Measurements from ENCODE around the gene ESPN. TPM values are rescaled to one million over a fixed set of nuclear protein-coding genes. Genes with fewer than 3 reads are reported as not detected.
"Not testable (repeated sequence)": the region's sequence is repeated elsewhere in the genome, so short reads cannot be mapped to it uniquely, and the experiment has no call there.

Gene ESPN
- total RNA-seq, 1 experiment from 2014 or later = 9.3 TPM

DNA sequence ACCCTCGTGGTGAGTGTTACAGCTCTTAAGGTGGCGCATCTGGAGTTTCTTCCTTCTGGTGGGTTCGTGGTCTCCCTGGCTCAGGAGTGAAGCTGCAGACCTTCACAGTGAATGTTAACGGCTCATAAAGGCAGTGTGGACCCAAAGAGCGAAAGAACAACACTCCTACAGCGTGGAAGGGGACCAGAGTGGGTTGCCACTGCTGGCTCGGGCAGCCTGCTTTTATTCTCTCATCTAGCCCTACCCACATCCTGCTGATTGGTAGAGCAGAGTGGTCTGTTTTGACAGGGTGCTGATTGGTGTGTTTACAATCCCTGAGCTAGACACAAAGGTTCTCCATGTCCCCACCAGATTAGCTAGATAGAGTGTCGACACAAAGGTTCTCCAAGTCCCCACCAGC is 29.4 kb upstream of the ESPN start:
- not testable (repeated sequence) for H3K27me3 ChIP-seq (ENCODE audit: control insufficient read depth, insufficient read depth, low read length); DNase-seq; H3K4me3 ChIP-seq (ENCODE audit: insufficient read depth, low read depth, low read length); H3K36me3 ChIP-seq (replicated peaks; ENCODE audit: control insufficient read depth, insufficient read depth, low read length)

DNA sequence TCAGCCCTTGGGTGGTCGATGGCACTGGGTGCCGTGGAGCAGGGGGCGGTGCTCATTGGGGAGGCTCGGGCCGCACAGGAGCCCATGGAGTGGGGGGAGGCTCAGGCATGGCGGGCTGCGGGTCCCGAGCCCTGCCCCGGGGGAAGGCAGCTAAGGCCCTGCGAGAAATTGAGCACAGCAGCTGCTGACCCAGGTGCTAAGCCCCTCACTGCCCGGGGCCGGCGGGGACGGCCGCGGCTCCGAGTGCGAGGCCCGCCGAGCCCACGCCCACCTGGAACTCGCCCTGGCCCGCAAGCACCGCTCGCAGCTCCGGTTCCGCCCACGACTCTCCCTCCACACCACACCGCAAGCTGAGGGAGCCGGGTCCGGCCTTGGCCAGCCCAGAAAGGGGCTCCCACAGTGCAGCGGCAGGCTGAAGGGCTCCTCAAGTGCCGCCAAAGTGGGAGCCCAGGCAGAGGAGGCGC is 28.8 kb upstream of the ESPN start:
- H3K36me3 ChIP-seq (replicated peaks; ENCODE audit: control insufficient read depth, insufficient read depth, low read length); H3K4me3 ChIP-seq (ENCODE audit: insufficient read depth, low read depth, low read length); H3K27me3 ChIP-seq (ENCODE audit: control insufficient read depth, insufficient read depth, low read length); DNase-seq: not testable (repeated sequence)

DNA sequence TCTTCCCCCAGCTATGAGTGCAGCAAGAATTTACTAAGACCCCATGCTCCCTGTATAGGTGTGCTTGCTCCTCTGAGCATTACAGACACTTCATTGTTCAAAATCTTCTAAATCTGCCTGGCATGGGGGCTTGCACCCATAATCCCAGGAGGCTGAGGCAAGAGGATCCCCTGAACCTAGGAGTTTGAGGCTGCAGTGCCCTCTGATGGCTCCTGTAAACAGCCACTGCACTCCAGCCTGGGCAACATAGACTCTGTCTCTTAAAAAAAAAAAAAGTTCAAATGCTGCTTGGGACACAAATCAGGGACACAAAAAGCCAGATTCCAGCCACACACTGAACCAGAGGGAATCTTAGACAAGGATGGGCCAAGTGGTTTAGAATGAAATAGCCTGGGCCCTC is 27.6 kb upstream of the ESPN start:
- H3K4me3 ChIP-seq (ENCODE audit: insufficient read depth, low read depth, low read length) = no peak overlapping the region
- H3K27me3 ChIP-seq (ENCODE audit: control insufficient read depth, insufficient read depth, low read length) = peaks cover 2% of the 10 kb centered on the region; the same call in 1 of the 2 replicates
- no peaks in the 10 kb centered on the region for H3K36me3 ChIP-seq (replicated peaks; ENCODE audit: control insufficient read depth, insufficient read depth, low read length)
- DNase-seq = peak; percentile 15

GRCh38 chr1:6397844-6398441 is 26.6 kb upstream of the ESPN start:
- no peak overlapping the region for H3K4me3 ChIP-seq (ENCODE audit: insufficient read depth, low read depth, low read length)
- H3K27me3 ChIP-seq (ENCODE audit: control insufficient read depth, insufficient read depth, low read length) = no peaks in the 10 kb centered on the region; the same call in 1 of the 2 replicates
- H3K36me3 ChIP-seq (replicated peaks; ENCODE audit: control insufficient read depth, insufficient read depth, low read length) = no peaks in the 10 kb centered on the region
- peak; percentile 10 for DNase-seq

DNA sequence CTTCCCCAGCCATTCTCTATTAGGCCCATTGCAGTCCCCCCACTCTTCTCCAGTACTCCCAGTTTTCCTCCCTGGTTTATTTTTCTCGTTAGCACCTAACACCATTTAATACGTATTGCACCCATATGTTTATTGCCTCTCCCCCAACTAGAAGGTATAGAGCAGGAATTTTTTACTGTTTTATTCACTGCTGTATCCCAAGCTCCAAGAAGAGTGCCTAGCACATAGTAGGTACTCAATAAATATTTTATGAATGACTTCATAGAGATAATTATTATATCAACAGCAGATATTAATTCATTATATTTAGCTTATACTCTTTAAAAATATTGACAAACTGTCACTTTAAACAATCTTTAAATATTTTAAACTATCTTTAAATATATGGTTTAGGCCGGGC is 25.3 kb upstream of the ESPN start:
- DNase-seq = no peak
- Histone ChIP-seq H3K27me3 (ENCODE audit: control insufficient read depth, insufficient read depth, low read length) (no peaks in the 10 kb centered on the region; the same call in 1 of the 2 replicates), H3K36me3 (replicated peaks; ENCODE audit: control insufficient read depth, insufficient read depth, low read length) (no peaks in the 10 kb centered on the region), H3K4me3 (ENCODE audit: insufficient read depth, low read depth, low read length) (no peak overlapping the region)

GRCh38 chr1:6401673-6402072 is 22.9 kb upstream of the ESPN start:
- DNase-seq = no peak
- Histone ChIP-seq H3K4me3 (ENCODE audit: insufficient read depth, low read depth, low read length) (no peak overlapping the region), H3K27me3 (ENCODE audit: control insufficient read depth, insufficient read depth, low read length) (no peaks in the 10 kb centered on the region; the same call in 1 of the 2 replicates), H3K36me3 (replicated peaks; ENCODE audit: control insufficient read depth, insufficient read depth, low read length) (no peaks in the 10 kb centered on the region)

GRCh38 chr1:6408023-6408422 is 16.6 kb upstream of the ESPN start:
- DNase-seq = no peak
- H3K27me3 ChIP-seq (ENCODE audit: control insufficient read depth, insufficient read depth, low read length) = peaks cover 3% of the 10 kb centered on the region; the same call in 1 of the 2 replicates

GRCh38 chr1:6409053-6409452 is 15.5 kb upstream of the ESPN start:
- DNase-seq = no peak
- H3K36me3 ChIP-seq (replicated peaks; ENCODE audit: control insufficient read depth, insufficient read depth, low read length) = no peaks in the 10 kb centered on the region
- H3K4me3 ChIP-seq (ENCODE audit: insufficient read depth, low read depth, low read length) = no peak overlapping the region
- H3K27me3 ChIP-seq (ENCODE audit: control insufficient read depth, insufficient read depth, low read length) = peaks cover 5% of the 10 kb centered on the region; the same call in 1 of the 2 replicates

More at GRCh38 chr1:6408023-6408422, 16.6 kb upstream of the ESPN start:
- no peak overlapping the region for H3K4me3 ChIP-seq (ENCODE audit: insufficient read depth, low read depth, low read length)
- H3K36me3 ChIP-seq (replicated peaks; ENCODE audit: control insufficient read depth, insufficient read depth, low read length) = no peaks in the 10 kb centered on the region

DNA sequence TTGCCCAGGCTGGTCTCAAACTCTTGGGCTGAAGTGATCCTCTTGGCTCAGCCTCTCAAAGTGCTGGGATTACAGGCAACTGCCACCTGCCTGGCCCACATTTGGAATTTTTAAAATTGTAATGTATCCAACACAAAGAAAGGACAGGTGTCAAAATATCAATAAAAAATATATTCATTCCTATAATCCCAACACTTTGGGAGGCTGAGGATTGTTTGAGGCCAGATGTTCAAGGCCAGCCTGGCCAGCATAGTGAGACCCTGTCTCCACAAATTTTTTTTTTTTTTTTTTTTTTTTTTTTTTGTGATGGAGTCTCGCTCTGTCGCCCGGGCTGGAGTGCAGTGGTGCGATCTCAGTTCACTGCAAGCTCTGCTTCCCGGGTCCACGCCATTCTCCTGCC is 14.8 kb upstream of the ESPN start:
- DNase-seq = no peak
- no peak overlapping the region for H3K4me3 ChIP-seq (ENCODE audit: insufficient read depth, low read depth, low read length)
- peaks cover 10% of the 10 kb centered on the region for H3K27me3 ChIP-seq (ENCODE audit: control insufficient read depth, insufficient read depth, low read length)
- H3K36me3 ChIP-seq (replicated peaks; ENCODE audit: control insufficient read depth, insufficient read depth, low read length) = no peaks in the 10 kb centered on the region

- Histone ChIP-seq H3K36me3 (replicated peaks; ENCODE audit: control insufficient read depth, insufficient read depth, low read length) (no peaks in the 10 kb centered on the region), H3K4me3 (ENCODE audit: insufficient read depth, low read depth, low read length) (no peak overlapping the region), H3K27me3 (ENCODE audit: control insufficient read depth, insufficient read depth, low read length) (peaks cover 16% of the 10 kb centered on the region)
- DNase-seq = no peak
Measured at GRCh38 chr1:6410248-6410893, 14.2 kb upstream of the ESPN start.

DNA sequence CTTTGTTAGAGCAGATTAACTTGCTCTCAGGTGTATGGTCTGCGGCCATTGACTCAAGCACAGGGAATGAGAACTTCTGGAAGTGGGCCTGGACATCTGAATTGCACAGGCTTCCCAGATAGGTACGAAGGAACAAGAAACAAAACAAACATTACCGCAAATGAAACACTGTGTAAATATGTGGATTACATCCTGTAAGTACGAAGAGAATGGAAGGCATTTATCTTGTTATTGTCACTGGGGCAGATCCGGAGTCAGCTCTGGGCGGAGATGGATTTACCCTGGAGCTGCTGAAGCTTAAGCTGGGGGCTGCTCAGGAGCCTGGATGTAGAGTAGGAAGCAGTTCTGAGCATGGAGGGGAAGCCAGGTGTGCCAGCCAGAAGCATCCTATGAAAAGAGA is 11.7 kb upstream of the ESPN start:
- Histone ChIP-seq H3K27me3 (ENCODE audit: control insufficient read depth, insufficient read depth, low read length) (peaks cover 41% of the 10 kb centered on the region), H3K4me3 (ENCODE audit: insufficient read depth, low read depth, low read length) (no peak overlapping the region), H3K36me3 (replicated peaks; ENCODE audit: control insufficient read depth, insufficient read depth, low read length) (no peaks in the 10 kb centered on the region)
- DNase-seq = no peak

DNA sequence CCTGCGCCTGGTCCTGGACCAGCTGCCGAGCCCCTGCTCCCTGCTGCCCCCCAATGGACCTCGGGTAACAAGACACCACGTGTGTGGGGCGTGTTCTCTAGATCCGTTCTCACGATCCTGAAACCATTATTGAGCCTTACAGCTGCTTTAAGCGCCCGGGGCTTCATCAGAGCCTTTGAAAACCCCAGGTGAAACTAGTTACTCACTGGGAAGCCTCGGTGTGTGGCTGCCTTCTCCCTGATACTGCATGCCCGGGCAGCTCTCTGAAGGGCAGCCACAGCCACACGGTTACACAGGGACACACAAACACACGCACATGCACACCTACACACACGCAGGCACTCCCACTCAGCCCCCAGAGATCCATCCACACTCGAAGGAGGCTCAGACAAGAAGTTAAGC is 10.1 kb upstream of the ESPN start:
- peak; percentile 92 for DNase-seq
- peaks cover 56% of the 10 kb centered on the region for H3K27me3 ChIP-seq (ENCODE audit: control insufficient read depth, insufficient read depth, low read length)
- H3K36me3 ChIP-seq (replicated peaks; ENCODE audit: control insufficient read depth, insufficient read depth, low read length) = no peaks in the 10 kb centered on the region
- no peak overlapping the region for H3K4me3 ChIP-seq (ENCODE audit: insufficient read depth, low read depth, low read length)

DNA sequence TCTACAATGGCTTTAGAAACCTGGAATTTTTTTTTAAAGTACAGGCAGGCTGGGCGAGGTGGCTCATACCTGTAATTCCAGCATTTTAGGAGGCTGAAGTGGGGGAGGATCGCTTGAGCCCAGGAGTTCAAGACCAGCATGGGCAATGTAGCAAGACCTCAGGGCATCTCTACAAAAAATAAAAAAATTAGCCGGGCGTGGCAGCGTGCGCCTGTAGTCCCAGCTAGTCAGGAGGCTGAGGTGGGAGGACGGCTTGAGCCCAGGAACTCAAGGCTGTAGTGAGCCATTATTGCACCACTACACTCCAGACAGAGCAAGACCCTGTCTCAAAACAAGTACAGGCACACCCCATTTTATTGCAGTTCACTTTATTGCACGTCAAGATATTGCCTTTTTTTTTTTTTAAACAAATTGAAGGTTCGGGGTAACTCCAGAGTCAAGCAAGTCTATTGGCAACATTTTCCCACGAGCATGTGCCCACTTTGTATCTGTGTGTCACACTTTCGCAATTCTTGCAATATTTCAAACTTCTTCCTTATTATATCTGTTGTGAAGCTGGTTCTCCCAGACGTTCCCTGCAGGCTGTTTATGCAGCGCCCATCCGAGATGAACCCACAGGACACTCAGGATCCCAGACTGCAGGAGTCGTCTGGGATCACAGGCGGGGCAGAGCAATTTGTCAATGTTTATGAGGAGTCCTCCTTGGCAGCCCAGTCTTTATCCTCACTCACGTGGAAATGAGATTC is 9.5 kb upstream of the ESPN start:
- H3K36me3 ChIP-seq (replicated peaks; ENCODE audit: control insufficient read depth, insufficient read depth, low read length) = no peaks in the 10 kb centered on the region
- no peak overlapping the region for H3K4me3 ChIP-seq (ENCODE audit: insufficient read depth, low read depth, low read length)
- H3K27me3 ChIP-seq (ENCODE audit: control insufficient read depth, insufficient read depth, low read length) = peaks cover 62% of the 10 kb centered on the region
- no peak for DNase-seq

GRCh38 chr1:6416295-6416656 is 8.3 kb upstream of the ESPN start:
- H3K4me3 ChIP-seq (ENCODE audit: insufficient read depth, low read depth, low read length) = no peak overlapping the region
- no peak for DNase-seq
- peaks cover 75% of the 10 kb centered on the region for H3K27me3 ChIP-seq (ENCODE audit: control insufficient read depth, insufficient read depth, low read length)
- H3K36me3 ChIP-seq (replicated peaks; ENCODE audit: control insufficient read depth, insufficient read depth, low read length) = no peaks in the 10 kb centered on the region

- DNase-seq = no peak
- peaks cover 81% of the 10 kb centered on the region for H3K27me3 ChIP-seq (ENCODE audit: control insufficient read depth, insufficient read depth, low read length)
- H3K36me3 ChIP-seq (replicated peaks; ENCODE audit: control insufficient read depth, insufficient read depth, low read length) = no peaks in the 10 kb centered on the region
- H3K4me3 ChIP-seq (ENCODE audit: insufficient read depth, low read depth, low read length) = no peak overlapping the region
Measured at GRCh38 chr1:6416906-6417305, 7.7 kb upstream of the ESPN start.
